IPS-18a (cell line): ENCODE measurements around the gene COL2A1.

ENCODE experiments used
- H3K27ac ChIP-seq: one replicate; pipeline ENCODE4 v1.5.1; 2013; ENCODE audit warnings: low read length
- H3K27me3 ChIP-seq: one replicate; pipeline ENCODE4 v1.6.1; 2013; ENCODE audit warnings: mild to moderate bottlenecking, low read length; ENCODE audit not compliant: control insufficient read depth, insufficient read depth
- H3K36me3 ChIP-seq: one replicate; pipeline ENCODE4 v1.6.1; 2013; ENCODE audit warnings: low read depth, low read length; ENCODE audit not compliant: control insufficient read depth
- H3K4me1 ChIP-seq: one replicate; pipeline ENCODE4 v1.6.1; 2013; ENCODE audit warnings: low read depth, low read length; ENCODE audit not compliant: control insufficient read depth
- H3K4me3 ChIP-seq: one replicate; pipeline ENCODE4 v1.5.1; 2013; ENCODE audit warnings: low read length
- H3K9ac ChIP-seq: one replicate; pipeline ENCODE4 v1.6.1; 2013; ENCODE audit warnings: mild to moderate bottlenecking, low read length, moderate library complexity
- H3K9me3 ChIP-seq: one replicate; pipeline ENCODE4 v1.6.1; 2013; ENCODE audit warnings: low read depth, low read length; ENCODE audit not compliant: control insufficient read depth

Gene COL2A1

DNA sequence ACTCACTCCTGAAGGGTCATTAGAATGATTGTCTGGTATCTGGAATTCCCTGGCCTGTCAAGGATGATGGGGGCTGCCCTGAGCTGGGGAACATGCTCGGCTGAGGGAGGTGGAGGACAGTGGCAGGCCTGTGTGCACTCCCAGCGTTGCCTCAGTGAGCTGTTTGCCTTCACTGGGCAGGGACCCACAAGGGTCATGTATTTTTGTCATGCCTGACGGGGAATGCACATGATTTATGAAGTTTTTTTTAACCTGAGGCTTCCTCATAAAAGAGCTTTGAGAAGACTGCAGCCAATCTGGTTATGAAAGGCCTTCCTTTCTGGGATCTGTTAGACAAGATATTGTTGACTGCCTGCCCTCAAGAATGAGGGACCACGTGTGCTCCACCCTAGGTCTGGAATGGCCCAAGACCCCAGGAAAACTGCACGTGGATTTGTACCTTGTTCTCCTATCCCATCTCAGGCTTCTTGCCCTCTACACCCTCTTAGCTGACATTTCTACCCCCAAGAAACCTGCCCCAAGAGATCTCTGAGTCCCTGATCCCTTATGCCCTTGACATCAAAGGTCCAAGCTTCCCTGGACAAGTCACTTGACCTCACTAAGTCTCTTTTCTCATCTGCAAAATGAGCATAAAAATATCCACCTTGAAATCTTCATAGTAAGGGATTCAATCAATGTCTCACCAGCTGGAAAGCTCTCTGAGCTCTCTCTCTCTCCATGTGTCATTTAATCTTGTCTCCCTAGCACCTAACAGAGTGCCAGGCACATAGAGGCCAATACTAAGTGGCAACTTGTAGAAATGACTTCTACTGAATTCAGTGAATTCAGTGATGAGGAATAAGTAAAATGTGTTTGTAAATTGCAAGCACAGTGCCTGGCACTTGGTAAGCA, 24.5 kb upstream of the COL2A1 start:
- Histone ChIP-seq H3K4me1 (peaks cover under 1% of the 10 kb centered on the region), H3K36me3 (no peaks in the 10 kb centered on the region), H3K4me3 (no peak overlapping the region), H3K27ac (no peak overlapping the region), H3K9ac (no peak overlapping the region), H3K27me3 (peaks cover 100% of the 10 kb centered on the region), H3K9me3 (no peaks in the 10 kb centered on the region)

- peaks cover 100% of the 10 kb centered on the region for H3K27me3 ChIP-seq
- H3K4me3 ChIP-seq: no peak overlapping the region
- H3K4me1 ChIP-seq: peaks cover 13% of the 10 kb centered on the region
- no peaks in the 10 kb centered on the region for H3K9me3 ChIP-seq
- H3K9ac ChIP-seq: no peak overlapping the region
- no peak overlapping the region for H3K27ac ChIP-seq
- H3K36me3 ChIP-seq: no peaks in the 10 kb centered on the region
Measured at GRCh38 chr12:48027183-48028002, 23.1 kb upstream of the COL2A1 start.

DNA sequence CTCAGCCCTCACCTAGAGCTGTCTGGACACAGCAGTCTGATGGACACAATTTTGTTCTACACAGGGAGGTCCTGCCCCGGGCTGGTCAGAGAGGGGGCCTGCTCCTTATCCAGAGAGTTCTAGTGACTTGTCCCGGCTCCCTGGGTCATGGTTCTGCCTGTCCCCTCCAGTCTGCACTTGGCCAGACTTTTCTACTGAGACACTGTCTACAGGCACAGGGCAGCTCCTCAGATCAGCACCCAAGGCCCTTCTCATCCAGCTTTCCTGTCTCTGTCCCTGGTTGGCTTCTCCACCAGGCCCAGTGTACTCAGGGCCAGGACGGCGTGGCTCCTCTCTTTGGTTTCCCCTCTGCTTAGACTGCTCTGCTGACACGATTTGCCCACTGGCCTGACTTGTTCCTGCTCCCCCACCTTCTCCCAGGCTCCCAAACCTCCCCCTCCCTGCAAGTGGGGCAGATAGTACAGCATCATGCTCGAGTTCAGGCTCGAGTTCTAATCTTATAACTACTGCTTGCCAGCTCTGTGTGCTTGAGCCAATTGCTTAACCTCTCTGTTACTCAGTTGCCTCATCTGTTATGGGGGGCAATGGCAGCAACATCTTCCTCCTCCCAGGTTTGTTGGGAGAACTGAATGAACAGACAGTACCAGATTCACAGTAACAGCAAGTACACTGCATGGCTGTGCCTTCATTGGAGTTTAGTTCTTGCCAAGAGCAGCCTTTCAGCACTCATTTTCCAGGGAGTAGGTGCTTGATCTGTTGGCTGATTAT, 22.0 kb upstream of the COL2A1 start:
- H3K27ac ChIP-seq: no peak overlapping the region
- no peaks in the 10 kb centered on the region for H3K9me3 ChIP-seq
- H3K36me3 ChIP-seq: no peaks in the 10 kb centered on the region
- H3K4me3 ChIP-seq: no peak overlapping the region
- H3K27me3 ChIP-seq: peaks cover 100% of the 10 kb centered on the region
- no peak overlapping the region for H3K9ac ChIP-seq
- peaks cover 17% of the 10 kb centered on the region for H3K4me1 ChIP-seq

- H3K27ac ChIP-seq: no peak overlapping the region
- no peaks in the 10 kb centered on the region for H3K36me3 ChIP-seq
- no peak overlapping the region for H3K9ac ChIP-seq
- no peak overlapping the region for H3K4me3 ChIP-seq
- peaks cover 17% of the 10 kb centered on the region for H3K4me1 ChIP-seq
- H3K27me3 ChIP-seq: peaks cover 100% of the 10 kb centered on the region
- H3K9me3 ChIP-seq: no peaks in the 10 kb centered on the region
Measured at GRCh38 chr12:48025281-48025680, 21.0 kb upstream of the COL2A1 start.

- Histone ChIP-seq H3K4me1 (peaks cover 17% of the 10 kb centered on the region), H3K9me3 (no peaks in the 10 kb centered on the region), H3K9ac (no peak overlapping the region), H3K36me3 (no peaks in the 10 kb centered on the region), H3K4me3 (no peak overlapping the region), H3K27ac (no peak overlapping the region), H3K27me3 (peaks cover 100% of the 10 kb centered on the region)
Measured at GRCh38 chr12:48024735-48025134, 20.5 kb upstream of the COL2A1 start.

GRCh38 chr12:48023386-48023785, 19.1 kb upstream of the COL2A1 start:
- Histone ChIP-seq H3K27ac (no peak overlapping the region), H3K36me3 (no peaks in the 10 kb centered on the region), H3K9ac (no peak overlapping the region), H3K9me3 (no peaks in the 10 kb centered on the region), H3K4me3 (no peak overlapping the region), H3K27me3 (peaks cover 100% of the 10 kb centered on the region), H3K4me1 (peaks cover 17% of the 10 kb centered on the region)

DNA sequence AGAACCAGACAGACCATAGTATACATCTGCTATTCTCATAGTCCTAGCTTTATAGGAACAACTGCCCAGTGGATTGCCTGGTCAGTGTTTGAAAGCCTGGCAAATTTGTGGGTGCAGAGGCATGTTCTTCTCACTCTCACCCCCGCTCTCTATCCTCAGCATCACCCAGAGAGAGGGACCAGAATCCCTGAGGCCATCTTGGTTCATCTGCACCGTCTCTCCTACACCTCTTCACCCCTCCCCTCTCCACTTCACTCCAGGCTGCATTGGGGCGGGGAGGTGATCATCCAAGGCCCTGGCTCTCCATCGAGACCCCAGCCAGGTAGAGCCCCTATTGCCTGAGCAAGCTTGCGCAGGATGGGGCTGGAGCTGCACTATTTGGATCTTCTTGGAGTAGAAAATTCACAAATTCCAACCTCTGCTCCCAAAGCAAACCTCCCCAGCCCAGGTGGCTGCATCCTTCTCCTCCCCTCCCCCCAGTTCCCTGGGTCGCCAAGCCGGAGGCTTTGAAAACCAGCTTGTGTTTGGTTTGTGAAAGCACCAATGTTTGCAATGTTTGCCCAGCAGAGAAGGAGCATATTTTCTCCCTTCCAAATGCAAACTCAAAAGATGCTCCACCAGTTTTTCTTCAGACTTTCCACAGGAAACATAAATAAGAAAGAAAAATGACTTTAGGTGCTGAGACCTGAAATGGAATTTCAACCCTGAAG, 18.6 kb upstream of the COL2A1 start:
- Histone ChIP-seq H3K36me3 (no peaks in the 10 kb centered on the region), H3K9me3 (no peaks in the 10 kb centered on the region), H3K9ac (no peak overlapping the region), H3K27ac (no peak overlapping the region), H3K4me1 (peaks cover 17% of the 10 kb centered on the region), H3K27me3 (peaks cover 100% of the 10 kb centered on the region), H3K4me3 (no peak overlapping the region)

GRCh38 chr12:48022180-48022521, 17.9 kb upstream of the COL2A1 start:
- no peaks in the 10 kb centered on the region for H3K36me3 ChIP-seq
- no peak overlapping the region for H3K27ac ChIP-seq
- no peaks in the 10 kb centered on the region for H3K9me3 ChIP-seq
- H3K4me1 ChIP-seq: peaks cover 17% of the 10 kb centered on the region
- peaks cover 100% of the 10 kb centered on the region for H3K27me3 ChIP-seq
- H3K9ac ChIP-seq: no peak overlapping the region
- no peak overlapping the region for H3K4me3 ChIP-seq

- H3K36me3 ChIP-seq: no peaks in the 10 kb centered on the region
- H3K27ac ChIP-seq: no peak overlapping the region
- H3K9me3 ChIP-seq: no peaks in the 10 kb centered on the region
- H3K4me1 ChIP-seq: peaks cover 17% of the 10 kb centered on the region
- no peak overlapping the region for H3K4me3 ChIP-seq
- H3K27me3 ChIP-seq: peaks cover 100% of the 10 kb centered on the region
- no peak overlapping the region for H3K9ac ChIP-seq
Measured at GRCh38 chr12:48021485-48022179, 17.4 kb upstream of the COL2A1 start.

GRCh38 chr12:48019639-48020265, 15.5 kb upstream of the COL2A1 start:
- H3K27ac ChIP-seq: no peak overlapping the region
- H3K36me3 ChIP-seq: no peaks in the 10 kb centered on the region
- H3K27me3 ChIP-seq: peaks cover 100% of the 10 kb centered on the region
- no peak overlapping the region for H3K9ac ChIP-seq
- no peak overlapping the region for H3K4me3 ChIP-seq
- no peaks in the 10 kb centered on the region for H3K9me3 ChIP-seq
- peaks cover 17% of the 10 kb centered on the region for H3K4me1 ChIP-seq
